Measurements from ENCODE around the gene EPHA5.

EPHA5 gene

DNA sequence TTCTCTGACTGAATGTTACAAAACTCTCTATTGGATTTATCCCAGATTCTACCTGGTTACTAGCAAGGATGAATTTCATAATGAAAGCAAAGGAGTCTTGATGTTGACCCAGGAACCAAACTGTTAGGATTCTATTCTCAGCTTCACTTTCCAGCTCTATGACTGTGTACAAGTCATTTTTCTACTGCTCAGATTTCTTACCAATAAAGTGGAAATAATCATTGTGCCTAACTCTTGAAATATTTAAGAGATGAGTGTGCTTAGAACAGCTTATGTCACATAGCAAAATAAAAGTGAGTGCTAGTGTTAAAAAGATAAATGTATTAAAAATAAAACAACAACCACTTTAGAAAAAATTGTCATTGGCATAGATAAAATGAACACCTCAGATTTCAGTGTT is 45.6 kb downstream of the EPHA5 start:
- no peak for DNase-seq (ENCODE audit: low spot score)

DNA sequence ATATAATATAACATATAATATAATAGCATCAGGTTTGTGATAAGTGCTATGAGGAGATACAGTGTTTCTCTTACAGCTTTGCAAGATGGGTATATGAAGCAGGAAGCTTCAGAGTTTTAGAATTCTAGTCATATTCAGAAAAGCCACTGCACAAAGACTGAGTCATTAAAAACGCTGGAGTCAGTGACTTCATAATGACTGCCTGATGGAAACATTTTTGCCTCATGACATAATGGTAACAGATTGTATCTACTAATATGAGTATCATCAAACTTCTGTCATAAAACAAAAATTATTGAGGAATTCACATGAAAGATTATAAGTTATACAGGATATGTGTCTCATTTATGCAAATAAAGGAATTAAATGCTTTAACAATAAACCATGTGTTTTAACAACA is 46.8 kb downstream of the EPHA5 start:
- no peak for DNase-seq (ENCODE audit: low spot score)

DNA sequence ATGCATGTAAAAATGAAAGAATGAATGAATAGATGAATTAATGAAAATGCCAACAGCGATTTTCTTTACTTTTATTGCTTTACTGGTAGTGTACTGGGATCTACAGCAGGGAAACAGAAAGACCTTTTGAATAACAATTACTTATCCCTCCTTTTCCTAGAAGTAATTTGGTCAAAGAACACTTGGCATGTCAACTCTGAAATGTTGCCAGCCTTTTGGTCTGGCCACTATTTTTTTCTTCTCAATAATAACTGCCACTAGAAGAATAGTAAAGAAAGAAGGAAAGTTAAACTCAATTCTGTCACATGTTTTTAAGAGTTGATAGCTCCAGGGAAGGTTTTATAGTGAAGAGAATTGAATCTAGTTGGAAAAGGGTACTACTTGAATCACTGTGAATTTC is 52.9 kb downstream of the EPHA5 start:
- DNase-seq (ENCODE audit: low spot score), result no peak

DNA sequence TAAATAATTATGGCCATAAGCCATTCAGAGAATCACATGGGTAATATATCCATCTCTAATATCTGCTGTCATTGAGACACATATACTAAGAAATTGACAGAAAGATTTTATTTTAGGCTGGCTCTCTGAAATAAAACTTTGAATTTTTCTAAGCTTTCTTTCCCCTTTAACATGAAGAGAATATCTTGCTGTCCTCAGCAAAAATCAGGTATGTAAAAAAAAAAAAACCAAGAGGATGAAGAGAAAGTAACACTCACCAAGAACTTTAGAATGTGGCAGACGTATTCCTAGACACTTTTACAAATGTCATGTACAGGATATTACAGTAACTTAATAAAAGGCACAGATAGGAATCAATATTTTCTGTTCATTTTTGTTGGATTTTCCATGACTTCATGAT is 65.8 kb downstream of the EPHA5 start:
- no peak for DNase-seq (ENCODE audit: low spot score)

DNA sequence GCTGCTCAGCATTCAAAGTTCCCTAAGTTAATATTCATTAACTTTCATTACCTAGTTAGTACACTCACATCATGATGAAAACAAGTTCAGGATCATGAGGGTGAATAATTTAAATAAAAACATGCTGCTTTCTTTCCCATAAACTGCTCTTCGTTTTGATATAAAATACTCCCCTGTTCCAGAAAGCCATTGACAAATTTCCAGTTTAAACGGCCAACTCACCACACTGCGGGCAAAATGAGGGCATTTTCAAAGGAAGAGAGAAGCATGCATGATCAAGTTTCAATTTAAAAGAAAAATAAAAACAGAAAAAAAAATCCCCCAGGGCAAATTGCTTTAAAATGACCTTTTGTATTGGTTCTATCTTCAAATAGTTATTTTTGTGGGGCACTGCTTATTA is 69.6 kb downstream of the EPHA5 start:
- no peak for DNase-seq (ENCODE audit: low spot score)

DNA sequence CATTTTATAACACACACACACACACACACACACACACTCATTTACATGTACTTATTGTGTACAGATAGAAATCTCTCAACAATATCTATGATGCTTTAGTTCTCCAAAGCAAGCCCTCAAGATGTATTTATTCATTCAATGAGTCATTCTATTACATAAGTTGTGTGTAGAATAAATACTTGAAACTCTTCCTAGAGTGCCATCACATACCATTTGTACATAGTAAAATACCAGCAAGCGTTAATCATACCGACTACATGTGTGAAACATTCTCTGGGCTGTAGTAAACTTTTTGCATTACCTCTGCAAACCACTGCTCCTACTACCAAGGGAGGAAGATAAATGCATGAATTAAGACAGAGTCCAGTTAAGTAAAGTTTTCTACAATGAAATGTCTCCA is 70.9 kb downstream of the EPHA5 start:
- DNase-seq (ENCODE audit: low spot score), result no peak

DNA sequence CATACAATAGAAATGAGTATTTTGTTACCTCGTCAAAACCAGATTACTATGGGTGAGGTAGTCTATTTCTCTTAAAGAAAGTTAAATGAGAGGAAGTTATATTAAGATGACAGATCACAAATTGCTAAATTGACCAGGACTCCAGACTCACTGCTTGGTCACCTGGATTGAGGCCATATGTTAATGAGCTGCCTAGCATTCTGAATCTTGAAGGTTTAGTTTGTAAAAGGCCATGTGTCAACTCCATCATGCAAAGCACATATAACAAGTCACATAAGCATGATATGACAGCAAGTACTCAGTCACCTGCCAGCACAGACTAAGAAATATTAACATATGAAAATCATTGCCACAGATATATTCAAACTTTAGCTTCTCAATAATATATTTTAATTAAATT is 72.6 kb downstream of the EPHA5 start:
- DNase-seq (ENCODE audit: low spot score), result no peak

DNA sequence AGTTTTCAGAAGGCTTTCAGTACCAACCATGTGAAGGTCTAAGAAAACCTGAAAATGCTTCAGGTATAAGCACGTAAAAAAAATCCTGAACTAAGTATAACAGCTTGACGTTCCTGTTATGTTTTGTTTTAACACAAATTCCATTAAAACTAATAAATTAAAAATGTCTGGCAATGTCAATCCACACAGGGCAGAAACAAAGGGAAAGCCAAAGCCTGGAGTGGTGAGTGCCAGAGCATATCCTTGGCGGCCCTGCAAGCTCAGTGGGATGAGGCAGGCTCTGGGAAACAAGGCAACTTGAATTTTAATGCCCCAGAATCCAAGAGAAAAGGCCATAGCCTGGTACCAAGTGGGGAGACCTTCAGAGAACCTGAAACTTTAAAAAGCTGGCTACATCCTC is 78.2 kb downstream of the EPHA5 start:
- DNase-seq (ENCODE audit: low spot score), result no peak

DNA sequence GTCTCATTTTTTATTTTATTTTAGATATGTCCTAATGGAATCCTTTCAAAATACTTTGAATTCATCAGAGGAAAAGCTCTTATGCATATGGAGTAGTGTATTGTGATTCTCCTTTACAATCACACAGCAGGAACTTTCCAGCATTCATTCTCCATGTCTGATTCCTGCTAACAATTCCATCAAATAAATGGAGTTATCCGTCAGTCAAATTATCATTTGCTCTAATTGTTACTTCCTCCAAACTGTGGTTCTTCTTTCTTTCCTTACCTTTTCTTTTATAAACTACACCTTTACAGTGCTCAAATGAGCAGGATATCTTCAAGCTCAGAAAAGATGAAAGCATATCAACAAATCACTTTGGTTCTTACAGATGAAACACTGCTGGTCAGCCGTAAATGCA is 80.4 kb downstream of the EPHA5 start:
- no peak for DNase-seq (ENCODE audit: low spot score)

DNA sequence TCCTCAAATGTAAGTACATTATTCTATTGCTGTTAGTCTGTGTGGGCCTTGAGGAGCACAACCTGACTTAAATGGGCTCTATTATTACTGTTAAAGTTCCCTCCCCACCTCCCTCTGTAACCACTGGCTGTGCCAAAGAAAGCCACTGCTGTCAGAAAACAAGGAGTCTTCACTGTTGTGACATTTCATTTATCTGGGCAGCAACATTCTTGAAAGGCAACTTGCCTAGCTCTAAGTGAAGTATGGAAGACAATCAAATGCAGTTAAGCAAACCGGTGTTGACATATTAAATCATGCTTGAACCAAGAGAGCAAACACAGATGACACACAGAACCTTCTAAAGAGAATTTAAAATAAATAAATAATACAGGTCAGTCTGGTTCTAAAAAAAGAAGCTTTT is 81.0 kb downstream of the EPHA5 start:
- DNase-seq (ENCODE audit: low spot score), result no peak

DNA sequence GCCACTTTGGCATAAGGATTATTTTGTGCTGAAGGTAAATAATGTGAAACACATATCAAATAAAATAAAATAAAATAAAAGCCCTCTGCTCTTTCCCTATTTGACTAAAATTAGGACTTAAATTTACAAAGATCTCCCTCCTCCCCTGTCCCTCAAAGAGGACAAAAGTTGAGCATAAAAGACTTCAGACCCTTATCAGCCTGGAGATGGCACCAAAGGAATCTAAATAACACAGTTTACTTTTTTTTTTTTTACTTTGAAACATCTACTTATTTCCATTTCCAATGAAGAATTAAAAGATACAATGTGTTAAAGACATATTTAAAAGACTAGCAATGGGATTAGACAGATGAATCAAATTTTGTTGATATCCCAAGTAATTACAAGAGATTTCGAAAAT is 89.7 kb downstream of the EPHA5 start:
- no peak for DNase-seq (ENCODE audit: low spot score)

DNA sequence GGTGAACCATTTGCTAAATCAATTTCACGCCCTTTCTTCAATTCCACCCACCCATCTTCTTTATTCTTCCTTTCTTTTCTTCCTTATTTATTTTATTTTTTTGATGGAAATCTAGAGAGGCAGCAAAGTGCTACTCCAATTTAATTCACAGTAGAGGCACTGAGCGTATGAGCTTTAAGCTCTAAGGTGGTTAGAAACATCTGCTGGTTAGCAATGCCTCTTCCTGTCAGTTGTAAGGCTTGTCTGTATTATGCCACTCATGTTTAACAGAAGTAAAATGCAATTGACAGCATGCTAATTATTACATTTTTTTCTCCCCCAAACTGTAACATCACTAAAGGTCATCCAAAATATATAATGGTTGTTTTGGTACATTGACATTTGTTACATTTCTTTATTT is 103.8 kb downstream of the EPHA5 start:
- DNase-seq (ENCODE audit: low spot score), result no peak

DNA sequence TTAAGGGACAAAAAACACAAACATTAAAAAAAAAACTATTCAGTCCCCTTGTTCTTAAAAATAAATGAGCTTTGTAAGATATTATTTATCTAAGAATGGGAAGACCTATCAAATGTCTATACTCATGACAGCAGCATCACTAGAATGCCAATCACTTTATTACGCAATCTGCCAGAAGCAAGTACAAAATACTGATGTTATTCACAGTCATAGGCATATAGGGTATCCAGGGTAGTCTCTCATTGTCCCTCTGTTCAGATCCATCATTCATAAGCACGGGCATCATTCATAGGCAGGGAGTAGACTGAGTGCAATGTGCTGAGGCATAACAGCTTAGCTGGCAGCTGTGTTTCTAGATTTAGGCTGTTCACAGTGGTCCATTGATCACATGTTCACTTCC is 109.1 kb downstream of the EPHA5 start:
- no peak for DNase-seq (ENCODE audit: low spot score)

DNA sequence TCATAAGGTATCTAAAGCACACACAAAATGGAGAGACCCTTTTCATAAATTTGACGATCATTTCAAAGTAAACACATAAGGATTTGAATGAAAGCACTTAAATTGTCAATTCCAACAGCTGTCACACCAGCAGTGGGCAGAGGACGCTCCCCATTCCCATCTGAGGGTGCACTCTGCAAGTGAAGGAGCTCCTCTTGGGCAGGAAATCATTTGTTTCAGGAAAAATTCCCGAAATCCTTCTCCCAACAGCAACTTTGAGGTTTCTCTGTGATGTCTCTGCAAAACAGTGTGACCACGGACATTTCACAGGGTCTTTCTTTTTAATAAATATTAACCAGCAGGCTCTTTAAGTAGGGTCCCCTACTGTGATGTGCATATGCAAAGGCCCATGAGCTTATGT is 111.0 kb downstream of the EPHA5 start:
- no peak for DNase-seq (ENCODE audit: low spot score)

DNA sequence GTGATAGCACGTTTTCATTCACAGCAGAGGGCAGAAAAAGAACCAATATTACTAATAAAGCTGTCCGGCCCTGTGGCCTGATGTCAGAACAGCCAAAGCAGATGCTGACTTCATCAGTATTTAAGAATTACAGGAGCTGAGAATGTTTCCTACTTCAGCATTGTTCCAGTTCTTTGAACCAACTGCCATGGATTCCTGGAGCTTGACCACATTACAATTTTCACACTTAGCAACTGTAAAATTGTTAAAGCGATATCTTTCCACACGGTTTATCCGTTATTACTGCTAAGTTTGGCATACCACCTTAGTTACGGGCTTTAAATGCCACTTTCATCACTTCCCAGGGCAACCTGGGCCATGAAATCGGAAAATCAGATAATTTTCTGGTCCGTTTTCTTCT is 118.2 kb downstream of the EPHA5 start:
- DNase-seq (ENCODE audit: low spot score), result no peak

DNA sequence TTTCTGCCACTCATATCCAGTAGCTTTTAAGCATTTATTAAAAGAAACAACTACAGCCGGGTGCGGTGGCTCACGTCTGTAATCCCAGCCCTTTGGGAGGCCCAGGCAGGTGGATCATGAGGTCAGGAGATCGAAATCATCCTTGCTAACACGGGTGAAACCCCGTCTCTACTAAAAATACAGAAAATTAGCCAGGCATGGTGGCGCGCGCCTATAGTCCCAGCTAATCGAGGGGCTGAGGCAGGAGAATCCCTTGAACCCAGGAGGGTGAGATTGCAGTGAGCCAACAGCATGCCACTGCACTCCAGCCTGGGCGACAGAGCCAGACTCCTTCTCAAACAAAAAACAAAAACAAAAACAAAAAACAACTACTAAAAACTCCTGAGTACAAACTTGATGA is 119.8 kb downstream of the EPHA5 start:
- no peak for DNase-seq (ENCODE audit: low spot score)

DNA sequence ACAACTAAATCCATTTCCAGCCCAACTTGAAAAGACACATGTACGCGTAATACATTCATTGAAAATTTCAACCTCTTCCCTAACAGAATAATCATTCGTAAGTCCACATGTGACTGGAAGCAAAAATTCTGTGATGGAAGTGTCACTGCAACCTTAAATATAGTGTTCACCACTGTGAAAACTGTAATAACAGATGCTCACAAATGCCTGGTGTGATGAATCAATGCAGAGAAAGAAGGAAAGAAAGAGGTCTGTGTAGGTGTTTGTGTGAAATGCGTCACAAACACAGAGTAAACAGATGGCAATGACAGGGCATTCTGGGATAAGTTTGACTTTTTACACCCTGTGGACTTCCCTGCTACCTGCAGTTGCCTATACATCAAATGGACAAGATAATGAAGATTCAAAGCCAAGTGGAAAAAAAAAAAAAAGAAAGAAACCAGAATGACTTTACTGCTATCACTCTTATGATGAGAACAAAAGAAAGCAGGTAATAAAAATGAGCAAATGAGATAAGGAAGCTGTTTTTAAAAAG is 123.3 kb downstream of the EPHA5 start:
- no peak for DNase-seq (ENCODE audit: low spot score)

DNA sequence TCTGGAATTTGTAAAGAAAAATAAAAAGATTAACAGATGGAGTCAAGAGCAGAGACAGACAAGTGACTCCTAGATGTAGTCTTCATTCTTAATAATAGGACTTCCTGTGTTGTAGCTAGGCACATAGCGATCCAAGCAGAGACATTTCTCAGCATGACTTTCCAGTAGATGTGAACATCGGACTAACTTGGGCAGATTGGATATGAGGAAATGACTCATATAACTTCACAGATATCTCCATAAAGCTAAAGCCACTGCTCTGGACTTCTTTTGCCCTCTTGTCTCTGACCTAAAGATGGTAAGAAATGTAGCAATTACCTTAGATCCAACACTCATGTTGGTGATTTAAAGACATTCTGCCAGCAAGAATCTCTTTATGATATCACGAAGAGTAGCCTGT is 131.7 kb downstream of the EPHA5 start:
- DNase-seq (ENCODE audit: low spot score), result no peak

DNA sequence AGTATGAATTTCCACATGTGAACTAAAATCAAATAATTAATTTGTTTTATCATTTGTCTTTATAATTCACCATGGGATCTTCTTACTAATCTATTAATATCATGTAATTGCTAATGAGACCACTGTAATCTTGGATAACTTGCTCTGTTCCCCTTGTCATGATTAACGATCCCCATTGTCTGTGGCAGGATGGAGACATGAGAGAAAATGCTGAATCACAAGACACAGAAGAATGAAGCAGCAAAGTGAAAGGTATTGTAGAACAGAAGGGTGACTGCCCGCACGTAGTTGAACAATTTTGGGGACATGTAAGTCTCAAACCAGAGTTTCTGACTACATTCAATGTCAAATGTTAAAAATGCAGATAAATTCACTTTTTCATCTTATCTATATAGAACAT is 135.2 kb downstream of the EPHA5 start:
- no peak for DNase-seq (ENCODE audit: low spot score)

DNA sequence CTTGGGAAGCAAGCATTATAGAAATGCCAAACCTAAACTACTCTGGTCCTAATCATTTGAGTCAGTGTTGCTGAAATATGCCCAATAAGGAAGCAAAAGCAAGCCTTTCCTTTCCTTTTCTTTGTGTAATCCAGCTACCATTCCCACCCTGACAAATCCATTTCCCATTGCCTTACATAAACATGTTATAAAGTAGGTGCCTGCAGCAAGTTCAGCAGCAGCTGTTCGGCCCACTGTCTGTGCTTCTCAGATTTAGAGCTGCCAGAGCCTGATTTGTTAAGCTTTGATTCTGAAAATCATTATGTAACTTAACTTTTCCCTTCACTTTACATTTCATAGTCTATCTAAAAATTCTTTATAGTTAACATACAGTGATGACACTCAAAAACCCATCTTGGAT is 148.6 kb downstream of the EPHA5 start:
- no peak for DNase-seq (ENCODE audit: low spot score)

DNA sequence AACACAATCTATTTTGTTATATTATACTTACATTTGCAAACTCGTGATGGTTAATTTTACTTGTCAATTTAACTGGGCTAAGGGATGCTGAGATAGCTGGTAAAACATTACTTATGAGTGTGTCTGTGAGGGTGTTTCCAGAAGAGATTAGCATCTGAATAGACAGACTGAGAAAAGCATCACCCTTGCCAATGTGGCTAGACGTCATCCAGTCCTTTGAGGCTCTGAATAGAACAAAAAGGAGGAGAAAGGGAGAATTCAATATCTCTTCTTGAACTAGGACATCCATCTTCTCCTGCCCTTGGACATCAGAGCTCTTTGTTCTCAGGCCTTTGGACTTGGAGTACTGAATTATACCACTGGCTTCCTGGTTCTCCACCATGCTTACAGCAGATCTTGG is 154.6 kb downstream of the EPHA5 start:
- no peak for DNase-seq (ENCODE audit: low spot score)

DNA sequence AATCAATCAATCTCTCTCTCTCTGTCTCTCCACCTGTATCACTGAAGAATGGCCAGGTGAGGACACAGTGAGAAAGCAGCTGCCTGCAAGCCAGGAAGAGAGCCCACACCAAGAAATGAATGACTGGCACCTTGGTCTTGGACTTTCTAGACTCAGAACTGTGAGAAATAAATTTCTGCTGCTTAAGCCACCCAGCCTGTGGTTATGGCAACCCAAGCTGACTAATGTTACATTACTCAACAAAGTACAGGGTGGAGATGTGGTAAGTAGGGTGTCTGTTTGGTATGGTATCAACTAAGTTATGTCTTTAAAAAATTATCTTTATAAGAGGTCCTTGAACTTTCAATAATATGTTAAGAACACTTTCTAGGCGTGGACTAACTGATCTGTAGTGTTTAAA is 159.3 kb downstream of the EPHA5 start:
- no peak for DNase-seq (ENCODE audit: low spot score)

DNA sequence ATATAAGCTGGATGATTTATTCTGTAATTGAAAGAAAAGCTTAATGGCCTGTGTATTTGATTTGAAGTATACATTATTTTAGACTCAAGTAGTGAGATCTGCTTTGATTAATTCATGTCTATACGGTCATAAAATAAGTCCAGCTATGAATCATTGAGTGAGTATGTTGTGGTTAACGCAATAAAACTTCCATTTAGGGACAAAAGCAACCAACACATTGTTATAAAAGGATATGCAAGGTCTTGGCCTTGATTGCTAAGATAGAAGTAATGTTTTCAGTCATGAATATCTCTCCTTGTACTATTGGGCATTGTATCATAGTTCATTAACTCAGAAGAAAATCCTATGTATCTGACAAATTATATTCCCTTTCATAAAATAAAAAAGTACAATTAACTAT is 162.1 kb downstream of the EPHA5 start:
- DNase-seq (ENCODE audit: low spot score), result no peak

DNA sequence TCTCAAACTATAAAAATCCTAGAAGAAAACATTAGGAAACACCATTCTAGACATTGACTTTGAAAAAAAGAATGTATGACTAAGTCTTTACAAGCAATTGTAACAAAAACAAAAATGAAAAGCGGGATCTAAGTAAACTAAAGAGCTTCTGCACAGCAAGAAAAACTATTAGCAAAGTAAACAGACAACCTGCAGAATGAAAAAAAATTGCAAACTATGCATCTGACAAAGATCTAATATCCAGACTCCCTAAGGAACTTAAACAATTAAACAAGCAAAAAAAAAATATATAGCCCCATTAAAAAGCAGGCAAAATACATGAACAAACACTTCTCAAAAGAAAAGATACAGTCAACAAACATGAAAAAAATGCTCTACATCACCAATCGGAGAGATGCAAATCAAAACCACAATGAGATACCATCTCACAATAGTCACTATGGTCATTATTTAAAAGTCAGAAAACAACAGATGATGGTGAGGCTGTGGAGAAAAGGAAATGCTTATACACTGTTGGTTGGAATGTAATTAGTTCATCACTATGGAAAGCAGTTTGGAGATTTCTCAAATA is 168.1 kb downstream of the EPHA5 start:
- DNase-seq (ENCODE audit: low spot score), result no peak

DNA sequence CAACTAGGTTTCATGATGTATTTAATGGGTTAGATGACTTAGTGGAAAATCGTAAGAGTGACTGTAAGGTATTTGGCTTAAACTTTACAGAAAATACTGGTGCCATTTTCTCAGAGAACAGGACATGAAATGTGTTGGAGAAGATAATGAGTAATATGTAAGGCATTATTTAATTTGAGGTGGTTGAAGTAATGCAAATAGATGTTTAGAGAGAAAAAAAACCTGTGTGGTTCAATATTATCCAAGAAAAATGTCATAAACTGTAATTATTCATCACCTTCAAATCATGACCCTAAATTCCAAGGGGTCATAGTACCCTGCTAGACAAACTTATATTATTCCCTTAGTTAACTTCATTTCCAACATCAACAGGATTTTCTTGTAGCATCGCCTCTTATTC is 171.7 kb downstream of the EPHA5 start:
- DNase-seq (ENCODE audit: low spot score), result no peak

Measured in kidney capillary endothelial cell (primary cell).